HG02885 (cell line): ENCODE results near the gene RPRD1B.
"Not testable (repeated sequence)": the region's sequence is repeated elsewhere in the genome, so short reads cannot be mapped to it uniquely, and the experiment has no call there.

Experiments
- ATAC-seq: cut with Tn5 transposase; IDR thresholded peaks from one replicate; pipeline ENCODE4 v1.9.1; 2021; ENCODE audit warnings: mild to moderate bottlenecking; ENCODE audit not compliant: unreplicated experiment, poor library complexity

RPRD1B gene

DNA sequence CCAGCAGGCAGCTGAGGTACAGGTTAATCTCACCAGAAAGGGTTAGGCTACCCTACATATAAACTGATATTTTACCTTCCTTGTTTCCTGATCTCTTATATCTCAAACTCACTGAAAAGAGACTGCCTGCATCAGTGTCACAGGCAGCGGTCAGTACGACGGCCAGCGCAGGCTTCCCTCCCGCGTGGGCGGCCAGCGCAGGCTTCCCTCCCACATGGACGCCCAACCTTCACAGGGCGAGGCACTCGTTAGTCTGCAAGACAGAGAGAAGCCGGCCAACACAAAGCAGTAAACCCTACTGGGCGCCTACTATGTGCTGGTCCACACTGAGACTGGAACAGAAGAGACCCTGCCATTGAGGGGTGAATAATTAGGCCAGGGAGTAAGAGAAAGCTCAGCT lies 33.3 kb upstream of the RPRD1B start:
- ATAC-seq, result no peak

DNA sequence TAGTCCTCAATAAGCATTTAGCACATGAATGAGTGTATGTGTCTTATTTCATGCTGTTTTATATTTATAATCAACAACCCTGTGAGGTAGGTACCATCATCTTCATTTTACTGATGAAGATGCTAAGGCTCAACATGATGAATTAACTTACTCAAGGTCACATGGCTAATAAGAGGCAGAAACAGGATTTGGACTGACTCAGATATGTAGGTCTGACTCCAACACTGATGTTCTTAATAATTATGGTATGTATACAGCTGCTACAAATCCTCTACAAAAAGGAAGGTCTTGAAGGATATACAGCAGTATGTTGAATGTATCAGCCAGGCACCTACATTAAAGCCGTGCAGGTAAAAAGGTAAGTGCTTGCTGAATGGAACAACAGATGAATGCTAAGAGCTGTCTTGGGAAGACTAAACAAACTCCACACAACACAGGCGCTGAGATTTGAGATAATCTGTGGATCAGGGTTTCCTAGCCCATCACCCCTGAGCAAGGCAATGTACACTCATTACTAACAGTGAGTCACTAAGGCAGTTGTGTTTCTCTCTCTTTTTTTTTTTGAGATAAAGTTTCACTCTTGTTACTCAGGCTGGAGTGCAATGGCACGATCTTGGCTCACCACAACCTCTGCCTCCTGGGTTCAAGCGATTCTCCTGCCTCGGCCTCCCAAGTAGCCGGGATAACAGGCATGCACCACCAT lies 32.2 kb upstream of the RPRD1B start:
- no peak for ATAC-seq

DNA sequence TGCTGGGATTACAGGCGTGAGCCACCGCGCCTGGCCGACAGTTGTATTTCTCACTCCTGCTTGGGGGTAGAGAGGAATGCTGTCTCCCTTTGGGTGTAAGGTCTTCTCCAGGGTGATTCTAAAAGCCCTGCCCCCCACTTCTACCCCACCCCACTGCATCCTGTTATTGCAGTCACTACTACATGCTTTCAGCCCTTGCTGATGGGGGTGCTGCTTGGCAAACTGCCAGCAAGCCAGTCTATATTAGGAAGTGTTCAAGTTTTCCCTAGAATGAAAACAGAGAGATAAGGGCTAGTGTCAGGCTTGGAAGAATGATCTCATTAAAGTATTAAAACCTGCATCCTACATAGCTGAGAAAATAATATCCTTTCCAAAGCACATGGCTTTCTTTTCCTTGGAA lies 31.6 kb upstream of the RPRD1B start:
- no peak for ATAC-seq

DNA sequence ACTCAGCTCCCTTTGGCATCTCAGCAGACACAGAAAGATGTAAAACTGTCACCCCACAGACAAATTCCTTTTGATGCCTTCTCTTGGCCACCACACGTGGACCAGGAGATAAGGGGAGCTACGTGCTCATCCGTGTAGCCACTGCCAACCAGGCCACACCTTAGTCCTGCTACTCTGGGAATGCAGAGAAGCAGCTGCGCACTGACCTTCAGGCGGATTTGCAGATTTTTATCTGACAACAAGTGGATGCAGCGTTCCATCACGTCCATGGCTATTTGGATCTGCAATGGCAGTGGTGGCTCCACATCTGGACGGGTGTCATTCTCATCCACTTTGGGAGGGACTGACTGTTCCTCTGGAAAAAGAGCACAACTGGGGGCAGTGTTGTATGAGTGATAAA lies 31.1 kb upstream of the RPRD1B start:
- no peak for ATAC-seq

DNA sequence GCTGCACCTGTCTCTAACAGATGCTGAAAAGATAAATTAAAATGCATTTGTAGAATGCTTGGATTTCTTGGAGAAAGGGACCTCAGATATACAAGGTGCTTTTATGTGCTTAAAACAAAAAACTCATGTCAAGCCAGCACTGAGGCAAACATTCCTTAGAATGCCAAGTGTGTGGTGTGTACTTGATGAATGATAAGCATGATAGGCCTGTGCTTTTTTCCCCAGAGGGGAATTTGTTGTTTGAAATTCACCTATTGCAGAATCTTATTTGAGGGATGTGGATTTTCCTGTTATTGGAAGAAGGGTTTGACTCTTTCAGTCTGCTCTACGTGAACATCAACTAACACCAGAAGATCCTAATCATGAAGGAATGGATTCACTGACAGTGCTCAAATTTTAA lies 29.1 kb upstream of the RPRD1B start:
- no peak for ATAC-seq

DNA sequence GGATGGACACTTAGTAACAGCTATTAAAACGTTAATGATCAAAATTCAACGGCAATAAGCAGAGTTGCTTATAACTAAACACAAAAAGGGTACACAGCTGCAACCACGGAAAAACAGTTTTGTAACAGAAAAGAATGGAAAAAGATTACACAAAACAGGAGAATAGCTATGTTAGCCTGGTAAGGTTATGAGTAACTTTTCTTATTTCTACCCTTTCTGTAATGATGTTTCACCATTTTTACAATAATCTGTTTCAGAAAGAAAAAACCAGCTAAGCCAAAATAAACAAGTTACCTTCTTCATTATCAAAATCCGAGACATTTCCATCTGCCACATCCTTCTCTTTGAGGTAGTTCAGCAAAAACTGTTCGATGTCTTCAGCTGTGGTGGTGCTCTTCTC lies 27.6 kb upstream of the RPRD1B start:
- no peak for ATAC-seq

DNA sequence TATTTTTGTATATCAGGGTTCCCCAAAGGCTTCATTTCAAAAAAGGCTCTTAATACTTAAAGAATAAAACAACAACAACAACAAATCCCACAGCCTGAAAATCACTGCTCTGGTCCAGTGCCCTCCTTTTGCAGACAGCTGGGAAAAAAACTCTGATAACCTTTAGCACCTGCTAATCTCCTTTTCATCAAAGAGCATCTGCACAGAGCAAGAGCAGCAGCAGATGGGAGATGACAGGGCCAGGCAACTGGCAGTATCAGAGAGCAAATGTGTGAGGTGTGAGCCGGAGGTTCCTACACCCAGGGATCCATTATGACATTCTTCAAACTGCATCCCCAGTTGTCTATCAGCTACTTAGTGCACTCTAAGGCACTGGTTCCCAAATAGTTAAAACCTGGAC lies 26.0 kb upstream of the RPRD1B start:
- no peak for ATAC-seq

DNA sequence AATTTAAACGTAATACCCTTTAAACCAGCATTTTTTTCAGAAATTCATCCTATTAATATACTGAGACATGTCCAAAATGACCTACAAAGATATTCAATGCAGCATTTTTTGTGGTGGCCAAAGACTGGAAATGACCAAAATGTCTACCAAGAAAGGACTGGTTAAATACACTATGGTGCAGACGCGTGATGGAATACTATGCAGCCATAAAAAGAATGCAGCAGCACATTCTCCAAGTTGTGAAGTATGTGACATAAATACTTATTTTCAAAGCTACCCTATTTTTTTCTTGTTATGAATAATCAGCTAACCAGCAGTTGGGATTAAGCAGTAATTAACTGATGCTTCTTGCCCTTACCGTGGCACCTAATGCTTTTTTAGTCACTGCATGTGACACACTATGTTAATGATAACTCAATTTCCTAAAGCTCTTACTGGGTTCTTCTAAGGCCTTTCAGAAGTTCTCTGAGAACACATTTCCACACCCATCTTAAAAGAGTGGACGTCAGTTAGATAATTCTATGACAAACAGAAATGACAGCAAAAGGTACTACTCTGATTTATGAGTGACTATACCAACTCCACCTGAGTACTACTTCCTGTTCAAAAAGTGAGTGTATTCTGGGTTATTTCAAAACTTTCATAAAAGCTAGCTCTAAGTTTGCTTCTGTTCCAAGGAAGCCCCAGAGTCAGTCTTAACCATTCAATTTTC lies 25.2 kb upstream of the RPRD1B start:
- no peak for ATAC-seq

DNA sequence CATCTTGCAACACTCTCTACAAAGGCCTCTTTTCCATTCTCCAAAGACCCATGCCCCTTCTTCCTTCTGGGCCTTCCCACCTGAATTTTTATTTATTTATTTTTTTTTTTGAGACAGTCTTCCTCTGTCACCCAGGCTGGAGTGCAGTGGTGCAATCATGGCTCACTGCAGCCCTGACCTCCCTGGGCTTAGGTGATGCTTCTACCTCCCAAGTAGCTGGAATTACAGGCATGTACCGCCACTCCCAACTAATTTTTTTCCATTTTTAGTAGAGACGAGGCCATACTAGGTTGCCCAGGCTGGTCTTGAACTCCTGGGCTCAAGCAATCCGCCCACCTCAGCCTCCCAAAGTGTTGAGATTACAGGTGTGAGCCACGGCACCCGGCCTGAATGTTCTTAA lies 24.1 kb upstream of the RPRD1B start:
- ATAC-seq, result not testable (repeated sequence)

DNA sequence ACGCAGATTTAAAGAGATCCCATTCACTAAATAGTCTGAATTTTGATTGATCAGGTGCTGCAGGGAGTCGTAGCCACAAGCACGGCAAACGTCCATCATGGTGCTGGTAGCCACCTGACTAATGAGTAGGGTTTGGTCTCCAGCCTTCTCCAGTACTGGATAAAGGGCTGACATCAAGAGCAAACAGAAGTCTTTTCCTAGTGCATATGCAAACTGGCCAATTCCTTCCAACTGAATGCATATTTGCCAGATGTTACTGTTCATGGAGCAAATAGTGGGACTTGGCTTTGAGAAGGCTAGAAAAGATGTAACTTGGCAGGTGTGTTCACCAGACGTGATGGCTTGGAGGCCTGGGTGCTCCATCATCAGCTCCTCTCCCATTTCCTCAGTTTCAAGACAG lies 21.9 kb upstream of the RPRD1B start:
- no peak for ATAC-seq

DNA sequence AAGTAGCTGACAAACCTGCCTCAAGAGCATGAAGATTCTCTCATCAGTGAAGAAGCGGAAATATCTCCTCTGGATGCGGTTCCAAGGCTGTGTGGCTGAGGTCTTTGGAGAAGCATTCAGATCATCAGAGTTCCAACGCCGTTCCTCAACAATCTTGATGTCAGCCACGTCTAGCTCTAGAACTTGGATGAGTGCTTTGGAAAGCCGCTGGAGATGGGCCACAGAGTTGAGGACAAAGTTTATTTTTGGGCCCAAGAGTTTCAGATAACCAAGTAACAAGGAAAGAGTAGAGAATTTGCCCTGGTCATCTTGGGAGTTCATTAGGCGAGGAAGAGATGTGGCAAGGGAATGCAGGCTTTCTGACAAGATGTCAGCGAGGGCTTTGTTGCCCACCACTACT lies 21.2 kb upstream of the RPRD1B start:
- no peak for ATAC-seq

DNA sequence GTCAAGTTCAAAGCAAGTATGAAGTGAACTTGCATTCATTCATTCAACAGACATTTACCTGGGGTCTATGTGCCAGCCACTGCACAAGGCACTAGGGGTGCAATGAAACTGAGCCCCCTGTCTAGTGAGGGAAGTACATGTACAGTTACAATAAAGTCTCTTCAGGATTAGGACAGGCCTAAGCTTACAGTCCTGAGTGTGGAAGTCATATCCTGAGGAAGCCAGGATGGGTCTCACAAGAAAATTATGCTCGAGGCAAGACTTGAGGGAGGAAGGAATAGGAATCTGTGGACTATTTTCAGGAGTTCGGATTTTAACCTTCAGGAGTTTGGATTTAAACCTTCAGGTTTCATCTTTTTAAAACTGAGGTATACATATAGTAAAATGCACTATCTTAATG lies 19.7 kb upstream of the RPRD1B start:
- no peak for ATAC-seq

DNA sequence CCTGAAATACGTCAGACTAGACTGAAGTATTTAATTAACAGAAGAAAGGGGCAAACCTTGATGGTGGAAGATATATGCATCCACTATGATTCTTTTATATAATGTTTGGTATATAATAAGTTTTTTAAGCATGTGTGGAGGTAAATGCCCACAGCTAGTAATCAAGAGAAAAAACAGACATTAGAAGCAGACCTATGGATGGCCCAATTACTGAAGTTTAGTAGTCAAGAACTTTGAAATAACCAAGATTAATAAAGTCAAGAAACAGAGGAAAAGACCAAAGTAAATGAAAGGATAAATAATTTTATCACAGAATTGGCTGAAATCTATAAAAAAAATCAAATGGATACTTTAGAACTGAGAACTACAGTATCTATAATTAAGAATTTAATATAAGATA lies 15.6 kb upstream of the RPRD1B start:
- no peak for ATAC-seq

DNA sequence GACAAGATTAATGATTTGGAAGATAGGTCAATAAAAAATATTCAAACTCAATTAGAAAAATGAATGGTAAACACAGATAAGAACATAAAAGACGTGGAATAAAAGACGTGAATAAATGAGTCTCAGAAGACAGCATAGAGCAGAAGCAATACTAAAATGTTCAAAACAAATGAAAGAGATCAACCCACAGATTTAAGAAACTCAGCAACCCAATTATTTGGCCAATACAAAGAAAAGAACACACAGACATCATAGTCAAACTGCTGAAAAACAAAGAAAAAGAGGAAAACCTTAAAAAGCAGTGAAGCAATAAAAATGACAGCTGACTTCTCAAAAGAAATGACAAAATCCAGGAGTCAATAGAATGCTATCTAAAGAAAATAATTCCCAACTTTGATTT lies 15.2 kb upstream of the RPRD1B start:
- no peak for ATAC-seq

DNA sequence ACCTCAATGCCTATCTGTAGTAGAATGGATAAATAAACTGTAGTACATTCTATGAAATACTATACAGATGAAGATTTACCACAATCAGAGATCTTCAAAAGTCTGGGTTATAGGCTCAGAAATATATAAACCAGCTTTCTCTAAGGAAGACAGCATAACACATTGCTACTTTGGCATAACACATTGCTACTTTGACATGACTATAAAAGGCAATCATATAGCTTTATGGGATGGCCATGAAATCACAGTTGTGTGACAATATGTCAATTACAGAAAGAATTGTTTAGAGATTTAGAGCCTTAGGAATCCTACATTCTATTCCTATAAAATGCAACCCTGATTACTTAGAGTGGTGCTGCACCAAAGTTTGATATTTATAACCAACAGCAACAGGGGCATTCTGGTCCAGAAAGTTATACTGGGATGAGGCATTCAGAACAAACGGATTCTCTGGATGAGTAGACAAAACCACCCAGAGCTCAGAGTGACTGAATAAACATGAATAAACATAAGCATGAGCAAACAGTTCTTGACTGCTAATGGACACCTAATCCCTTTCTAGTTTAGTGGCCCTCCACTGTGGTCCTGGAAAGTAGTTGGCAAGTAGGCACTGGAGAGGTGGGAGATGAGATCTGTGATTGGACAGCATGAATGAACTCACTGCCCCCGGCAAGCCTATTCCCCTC lies 12.3 kb upstream of the RPRD1B start:
- ATAC-seq, result no peak

DNA sequence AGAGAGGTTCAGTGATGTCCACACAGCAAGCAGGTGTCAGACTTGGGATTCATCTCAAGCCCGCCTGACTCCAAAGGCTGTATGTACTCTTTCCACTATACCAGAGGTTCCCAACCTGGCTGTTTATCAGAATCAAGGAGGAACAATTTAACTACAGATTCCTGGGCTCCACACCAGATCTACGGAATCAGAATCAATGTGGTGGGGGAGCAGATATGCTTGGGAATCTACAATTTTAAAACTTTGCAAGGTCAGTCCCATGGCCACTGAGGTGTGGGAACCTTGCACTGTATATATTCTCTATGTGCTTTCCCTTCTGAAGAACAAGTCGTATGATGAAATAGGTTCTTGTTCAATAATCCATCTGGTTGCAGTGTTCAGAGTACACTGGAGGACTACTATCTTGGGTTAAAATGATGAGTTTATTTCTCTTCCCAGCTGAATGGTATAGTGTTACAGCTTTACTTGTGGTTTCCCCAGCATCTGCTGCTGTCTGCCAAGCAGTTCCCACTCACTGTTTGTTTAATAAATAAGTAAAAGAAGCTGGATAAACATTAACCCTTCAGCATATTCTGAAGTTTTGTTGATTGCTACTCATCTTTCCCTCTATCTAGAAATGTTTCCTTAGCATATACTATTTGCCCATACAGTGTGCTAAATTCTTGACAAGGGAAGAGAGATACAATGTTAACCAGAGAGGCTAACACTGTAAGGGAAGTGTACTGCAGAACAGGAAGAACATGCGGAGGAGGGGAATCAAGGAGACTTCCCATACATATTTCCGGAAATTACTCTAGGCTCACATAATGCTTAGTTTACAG lies 10.2 kb upstream of the RPRD1B start:
- ATAC-seq, result no peak

DNA sequence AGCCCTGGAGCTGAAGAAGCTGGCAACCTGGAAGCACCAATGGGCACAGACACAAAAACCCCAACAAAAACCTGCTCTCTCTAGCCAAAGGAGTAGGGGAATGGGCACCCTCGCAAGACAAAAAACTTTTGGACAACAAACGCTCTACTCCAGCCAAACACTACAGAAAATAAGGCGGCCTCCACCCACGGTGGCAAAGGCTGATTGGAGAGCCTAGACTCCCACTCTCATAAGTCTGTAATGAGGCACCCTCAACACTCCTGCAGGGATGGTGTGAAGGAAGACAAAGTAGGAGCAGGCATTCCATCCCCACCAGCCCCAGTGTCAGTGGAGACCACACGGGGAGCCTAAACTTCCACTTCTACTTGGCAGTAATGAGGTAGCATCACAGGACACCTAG lies 9.1 kb upstream of the RPRD1B start:
- no peak for ATAC-seq

DNA sequence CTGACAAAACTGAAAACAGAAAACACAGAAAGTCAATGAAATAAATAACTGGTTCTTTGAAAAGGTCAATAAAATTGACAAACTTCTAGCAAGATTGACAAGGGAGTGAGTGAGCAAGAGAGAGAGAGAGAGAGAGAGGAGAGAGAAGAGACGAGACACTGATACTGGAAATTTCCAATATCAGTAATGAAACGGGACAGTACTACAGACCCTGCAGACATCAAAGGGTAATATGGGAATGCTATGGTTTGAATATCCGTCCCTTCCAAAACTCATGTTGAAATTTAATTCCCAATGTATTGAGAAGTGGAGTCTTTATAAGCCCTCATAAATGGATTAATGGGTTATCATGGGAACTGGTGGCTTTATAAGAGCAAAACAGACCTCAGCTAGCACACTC lies 4.1 kb upstream of the RPRD1B start:
- ATAC-seq, result no peak

DNA sequence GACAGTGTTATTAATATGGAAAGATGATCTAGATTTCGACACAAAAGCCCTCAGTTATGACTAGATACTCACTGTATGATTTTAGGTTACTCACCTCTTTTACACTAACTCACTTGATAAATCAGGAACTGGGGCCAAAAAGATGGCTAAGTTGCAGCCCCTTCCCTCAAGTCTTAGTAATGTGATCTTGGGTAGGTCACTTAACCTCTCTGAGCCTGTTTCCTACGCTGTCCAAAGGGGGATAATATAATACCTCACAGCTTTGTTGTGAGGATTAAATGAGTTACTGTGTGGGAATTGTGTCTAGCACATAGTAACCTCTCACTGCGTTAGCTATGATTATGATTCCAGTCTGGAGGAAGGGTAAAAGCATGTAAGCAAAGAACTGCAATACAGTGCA lies 1.6 kb upstream of the RPRD1B start:
- no peak for ATAC-seq

DNA sequence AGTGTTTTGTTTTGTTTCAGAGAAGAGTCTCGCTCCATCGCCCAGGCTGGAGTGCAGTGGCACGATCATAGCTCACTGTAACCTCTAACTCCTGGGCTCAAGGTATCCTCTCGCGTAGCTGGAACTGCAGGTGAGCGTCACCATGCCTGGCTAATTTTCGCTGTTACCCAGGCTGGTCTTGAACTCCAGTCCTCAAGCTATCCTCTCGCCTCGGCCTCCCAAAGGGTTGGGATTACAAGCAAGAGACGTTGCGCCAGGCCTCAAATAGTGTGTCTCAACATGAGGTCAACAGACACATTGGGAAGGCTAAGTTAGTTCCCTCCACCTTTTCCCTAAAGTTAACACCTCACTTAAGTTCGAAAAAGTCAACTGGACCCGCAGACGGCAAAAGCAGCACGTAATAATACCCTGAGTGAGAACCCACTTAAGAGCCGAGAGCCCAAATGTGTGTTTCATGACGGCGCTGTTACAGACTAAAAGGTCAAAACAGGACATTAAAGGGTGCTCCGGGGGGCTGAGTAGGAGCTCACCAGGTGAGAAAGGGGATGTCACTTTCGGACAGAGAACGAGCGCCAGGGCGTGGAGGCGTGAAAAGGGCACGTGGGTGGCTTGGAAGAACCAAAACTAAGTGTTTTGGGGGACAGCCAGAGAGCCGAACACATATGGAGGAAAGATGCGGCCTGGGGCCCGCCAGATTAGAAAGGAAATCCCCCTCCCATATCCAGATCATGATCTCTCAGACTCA lies 789 bp upstream of the RPRD1B start:
- peak; percentile 38 for ATAC-seq
